Suprapubic skin (tissue), 3 donors: ENCODE results near the gene C1orf174.

Source experiments
- CTCF ChIP-seq, 2 donors: fragments of 200-600 bp in 1 of 2; fragments of 450-650 bp in 1 of 2; sonication (generic) in 1 of 2; IDR thresholded peaks; one replicate each; pipeline ENCODE4 v1.5.1; 2016 to 2019; ENCODE audit warnings: antibody characterized with exemption in 2 of 2, mild to moderate bottlenecking in 1 of 2, moderate library complexity in 1 of 2
- POLR2A ChIP-seq, 2 donors: fragments of 450-650 bp; IDR thresholded peaks; one replicate each; pipeline ENCODE4 v1.6.1; 2017; ENCODE audit warnings: antibody characterized with exemption in 2 of 2, mild to moderate bottlenecking in 2 of 2, moderate library complexity in 2 of 2

- TF ChIP-seq POLR2A (IDR thresholded peaks at IDR 0.05) (no peak), CTCF (IDR thresholded peaks at IDR 0.05) (no peak)
Observed at GRCh38 chr1:3858231-3858981, 41.7 kb downstream of the C1orf174 start.
